ENCODE measurements around the gene ATP4B. TPM values are rescaled to one million over a fixed set of nuclear protein-coding genes. Genes with fewer than 3 reads are reported as not detected.
"Not testable (repeated sequence)": the region's sequence is repeated elsewhere in the genome, so short reads cannot be mapped to it uniquely, and the experiment has no call there.

Gene ATP4B
- total RNA-seq, 1 experiment from 2014 or later, result not detected

- POLR2A ChIA-PET, result interaction anchor here (0.6 kb wide), 1 partner anchor 599 kb away, joined by 3 read pairs; no protein-coding TSS in a partner anchor
- H3K27me3 Mint-ChIP-seq (ENCODE audit: insufficient read depth, unreplicated experiment), result no peaks in the 10 kb centered on the region
- CTCF ChIA-PET, result interaction anchor here (0.8 kb wide), 1 partner anchor 15 kb away, joined by 3 read pairs; no protein-coding TSS in a partner anchor
- no peak for TF ChIP-seq CTCF (IDR thresholded peaks at IDR 0.05; ENCODE audit: unreplicated experiment)
- BruUV-seq (replicated peaks), result no TSS peak
- H3K4me3 Mint-ChIP-seq (ENCODE audit: unreplicated experiment), result no peak overlapping the region
- no peak for DNase-seq (ENCODE audit: unreplicated experiment)
- H3K27ac Mint-ChIP-seq (ENCODE audit: low read depth, unreplicated experiment), result no peak overlapping the region
- peaks cover 51% of the 10 kb centered on the region for H3K36me3 Mint-ChIP-seq (ENCODE audit: insufficient read depth, unreplicated experiment)
- H3K9me3 Mint-ChIP-seq (ENCODE audit: unreplicated experiment), result no peaks in the 10 kb centered on the region
- intact Hi-C loops (cut with micrococcal nuclease), result no loop called here
- no peaks in the 10 kb centered on the region for H3K4me1 Mint-ChIP-seq (ENCODE audit: insufficient read depth, unreplicated experiment)
Measured at GRCh38 chr13:113625965-113626721, 31.9 kb downstream of the ATP4B start.

- H3K9me3 Mint-ChIP-seq (ENCODE audit: unreplicated experiment); H3K27ac Mint-ChIP-seq (ENCODE audit: low read depth, unreplicated experiment); H3K4me1 Mint-ChIP-seq (ENCODE audit: insufficient read depth, unreplicated experiment); POLR2A ChIA-PET; DNase-seq (ENCODE audit: unreplicated experiment); intact Hi-C loops (cut with micrococcal nuclease); CTCF ChIA-PET; BruUV-seq (replicated peaks); H3K4me3 Mint-ChIP-seq (ENCODE audit: unreplicated experiment); H3K27me3 Mint-ChIP-seq (ENCODE audit: insufficient read depth, unreplicated experiment): not testable (repeated sequence)
- peaks cover 51% of the 10 kb centered on the region for H3K36me3 Mint-ChIP-seq (ENCODE audit: insufficient read depth, unreplicated experiment)
Measured at GRCh38 chr13:113624640-113625304, 33.2 kb downstream of the ATP4B start.

GRCh38 chr13:113624235-113624587, 33.8 kb downstream of the ATP4B start:
- CTCF ChIA-PET, result no interaction called here
- Mint-ChIP-seq H3K4me1 (ENCODE audit: insufficient read depth, unreplicated experiment) (no peaks in the 10 kb centered on the region), H3K9me3 (ENCODE audit: unreplicated experiment) (no peaks in the 10 kb centered on the region), H3K27me3 (ENCODE audit: insufficient read depth, unreplicated experiment) (no peaks in the 10 kb centered on the region), H3K36me3 (ENCODE audit: insufficient read depth, unreplicated experiment) (peaks cover 45% of the 10 kb centered on the region), H3K27ac (ENCODE audit: low read depth, unreplicated experiment) (no peak overlapping the region), H3K4me3 (ENCODE audit: unreplicated experiment) (no peak overlapping the region)
- TF ChIP-seq CTCF (IDR thresholded peaks at IDR 0.05; ENCODE audit: unreplicated experiment), result no peak
- POLR2A ChIA-PET, result no interaction called here
- no peak for DNase-seq (ENCODE audit: unreplicated experiment)
- intact Hi-C loops (cut with micrococcal nuclease), result no loop called here
- no TSS peak for BruUV-seq (replicated peaks)

- DNase-seq (ENCODE audit: unreplicated experiment), result no peak
- no TSS peak for BruUV-seq (replicated peaks)
- Mint-ChIP-seq H3K27me3 (ENCODE audit: insufficient read depth, unreplicated experiment) (no peaks in the 10 kb centered on the region), H3K27ac (ENCODE audit: low read depth, unreplicated experiment) (no peak overlapping the region), H3K4me1 (ENCODE audit: insufficient read depth, unreplicated experiment) (no peaks in the 10 kb centered on the region), H3K36me3 (ENCODE audit: insufficient read depth, unreplicated experiment) (peaks cover 44% of the 10 kb centered on the region), H3K9me3 (ENCODE audit: unreplicated experiment) (no peaks in the 10 kb centered on the region), H3K4me3 (ENCODE audit: unreplicated experiment) (no peak overlapping the region)
- ChIA-PET CTCF (no interaction called here), POLR2A (no interaction called here)
- intact Hi-C loops (cut with micrococcal nuclease), result no loop called here
- TF ChIP-seq CTCF (IDR thresholded peaks at IDR 0.05; ENCODE audit: unreplicated experiment), result no peak
Measured at GRCh38 chr13:113623491-113624234, 34.3 kb downstream of the ATP4B start.

Measured in MCF 10A (cell line).